Measurements from ENCODE around the gene MARK3.

MARK3 gene

DNA sequence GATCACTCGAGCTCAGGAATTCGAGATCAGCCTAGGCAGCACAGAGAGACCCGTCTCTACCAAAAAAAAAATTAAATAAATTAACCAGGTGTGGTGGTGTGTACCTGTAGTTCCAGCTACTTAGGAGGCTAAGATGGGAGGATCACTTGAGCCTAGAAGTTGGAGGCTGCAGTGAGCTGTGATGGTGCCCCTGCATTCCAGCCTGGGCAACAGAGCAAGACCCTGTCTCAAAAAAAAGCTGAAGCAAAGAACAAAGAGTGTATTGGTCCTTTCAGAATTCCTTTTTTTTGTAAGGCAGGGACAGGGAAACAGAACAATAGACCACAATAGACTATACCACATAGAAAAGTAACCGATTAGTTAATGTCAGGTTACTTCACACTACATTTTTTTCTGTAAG lies 47.4 kb downstream of the MARK3 start:
- DNase-seq (ENCODE audit: low read depth in 1 of 2, low spot score in 1 of 2), result no peak

DNA sequence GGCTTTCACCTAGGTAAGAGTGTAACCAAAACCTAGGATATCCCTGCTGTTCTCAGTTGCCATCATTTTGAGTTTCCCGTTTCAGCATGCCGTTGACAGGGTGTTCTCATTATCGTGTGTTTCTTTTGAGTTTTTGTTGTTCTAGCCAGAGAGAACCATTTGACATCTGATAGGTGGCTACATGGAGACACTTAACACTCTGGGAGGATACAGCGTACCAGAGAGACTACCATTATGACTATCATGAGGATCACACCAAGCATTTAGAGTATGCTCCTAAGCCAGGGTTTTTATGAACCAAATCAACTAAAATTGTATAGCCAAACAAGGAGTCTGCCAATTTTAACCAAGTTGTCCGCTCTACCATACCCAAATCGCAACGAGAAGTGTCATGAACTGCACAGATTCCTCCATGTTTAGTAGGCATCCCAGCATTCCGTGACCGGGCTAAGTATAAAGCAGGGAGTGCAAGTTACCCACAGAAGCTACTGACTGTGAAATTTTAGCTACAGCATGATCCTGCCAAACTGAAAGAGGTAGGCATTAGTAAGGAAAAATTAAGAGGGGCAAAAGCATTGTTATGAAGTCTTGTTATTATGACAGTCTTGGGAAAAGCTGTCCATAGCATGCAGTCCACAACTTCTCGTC lies 48.8 kb downstream of the MARK3 start:
- DNase-seq (ENCODE audit: low read depth in 1 of 2, low spot score in 1 of 2), result no peak

DNA sequence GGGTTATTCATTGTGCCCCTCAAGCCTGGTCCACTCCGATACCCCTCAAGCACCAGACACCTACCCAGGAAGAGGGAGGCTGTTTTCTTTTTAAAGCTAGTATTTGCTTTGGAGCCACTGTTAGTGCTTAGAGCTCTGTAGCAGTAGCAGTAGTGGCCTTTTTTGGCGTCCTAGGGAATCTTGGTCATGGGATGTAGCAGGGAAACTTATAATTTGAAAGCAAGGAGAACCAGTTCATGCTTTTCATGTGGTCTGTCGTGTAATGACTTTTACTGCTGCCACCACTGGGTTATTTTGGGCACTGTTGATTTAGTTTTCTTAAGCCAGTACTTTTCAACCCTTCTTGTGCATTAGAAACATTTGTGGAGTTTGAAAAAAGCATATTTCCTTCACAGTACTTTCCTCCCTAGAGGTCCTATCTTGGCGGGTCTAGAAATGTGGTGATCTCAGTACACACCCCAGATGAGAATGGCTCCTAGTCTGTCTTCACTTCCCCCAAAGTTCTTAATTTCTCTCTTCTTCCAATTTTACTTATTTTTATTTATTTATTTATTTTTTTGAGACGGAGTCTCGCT lies 49.7 kb downstream of the MARK3 start:
- DNase-seq (ENCODE audit: low read depth in 1 of 2, low spot score in 1 of 2), result no peak

DNA sequence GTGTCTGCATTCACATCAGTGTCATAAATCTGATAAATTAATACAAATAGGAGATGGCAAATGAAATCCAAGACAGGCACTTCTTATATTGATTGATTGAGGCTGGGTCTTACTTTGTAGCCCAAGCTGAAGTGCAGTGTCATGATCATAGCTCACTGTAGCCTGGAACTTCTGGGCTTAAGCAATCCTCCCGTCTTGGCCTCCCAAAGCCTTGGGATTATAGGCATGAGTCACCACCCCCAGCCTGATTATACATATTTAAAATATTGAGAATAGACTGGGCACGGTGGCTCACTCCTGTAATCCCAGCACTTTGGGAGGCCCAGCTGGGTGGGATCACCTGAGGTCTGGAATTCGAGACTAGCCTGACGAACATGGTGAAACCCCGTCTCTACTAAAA lies 51.3 kb downstream of the MARK3 start:
- no peak for DNase-seq (ENCODE audit: low read depth in 1 of 2, low spot score in 1 of 2)

DNA sequence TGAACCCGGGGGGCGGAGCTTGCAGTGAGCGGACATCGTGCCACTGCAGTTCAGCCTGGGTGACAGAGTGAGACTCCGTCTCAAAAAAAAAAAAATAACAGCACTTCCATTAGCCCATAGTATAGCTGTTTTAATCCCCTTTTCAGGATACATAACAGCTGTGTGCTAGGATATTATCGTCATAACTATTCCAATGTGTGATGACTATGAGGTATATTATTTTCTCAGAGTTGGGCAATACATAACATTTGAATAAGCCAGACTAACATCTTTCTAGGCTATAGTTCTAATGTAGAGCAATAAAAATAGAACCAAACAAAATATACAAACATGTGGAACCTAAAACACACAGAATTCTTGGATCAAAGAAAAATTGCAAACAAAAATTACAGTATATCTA lies 57.1 kb downstream of the MARK3 start:
- DNase-seq (ENCODE audit: low read depth in 1 of 2, low spot score in 1 of 2), result no peak

DNA sequence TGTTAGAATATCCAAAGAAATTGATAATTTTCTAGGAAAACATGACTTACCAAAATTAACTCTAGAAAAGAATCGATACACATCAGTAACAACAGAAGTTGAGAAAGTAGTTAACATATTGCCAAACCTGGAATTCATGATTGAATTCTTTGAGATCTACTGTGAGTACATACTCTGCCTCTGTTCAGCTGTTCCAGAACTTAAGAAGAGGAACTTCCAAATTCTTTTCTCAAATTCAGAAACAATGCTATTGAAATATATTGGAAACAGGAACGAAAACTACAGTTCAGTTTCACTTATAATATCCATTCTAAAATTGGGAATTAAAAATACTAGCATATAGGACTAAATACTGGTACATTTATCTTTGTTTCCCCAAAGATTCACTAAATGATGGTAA lies 57.9 kb downstream of the MARK3 start:
- DNase-seq (ENCODE audit: low read depth in 1 of 2, low spot score in 1 of 2), result no peak

DNA sequence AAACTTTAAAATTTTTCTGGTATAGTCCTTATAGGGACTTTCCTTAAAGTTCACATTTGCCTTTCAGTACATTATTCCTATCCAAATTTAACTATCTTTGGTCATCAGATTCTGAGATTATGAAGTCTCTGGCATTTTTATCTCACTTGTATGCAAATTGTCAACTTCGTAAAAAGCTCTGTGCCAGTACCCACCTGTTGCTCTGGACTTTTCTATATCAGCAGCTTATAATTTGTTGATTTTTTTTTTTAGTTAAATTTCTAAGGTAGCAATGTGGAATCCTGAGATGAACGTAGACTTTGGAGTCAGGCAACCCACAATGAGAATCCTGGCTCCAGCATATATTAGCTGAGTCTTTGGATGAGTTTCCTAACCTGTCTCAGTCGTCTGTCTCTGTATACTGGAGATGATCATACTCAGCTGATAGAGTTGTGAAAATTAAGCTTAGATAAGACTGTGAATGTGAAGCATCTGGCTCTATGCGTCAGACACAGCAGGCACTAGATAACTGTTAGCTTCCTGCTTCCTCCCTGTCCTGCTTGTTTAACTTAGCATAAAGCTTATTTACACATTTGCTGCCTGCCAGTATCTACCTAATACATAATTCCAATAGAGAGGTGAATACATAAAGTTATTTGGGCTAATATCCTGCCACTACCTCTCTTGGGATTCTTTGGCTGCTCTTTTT lies 59.8 kb downstream of the MARK3 start:
- DNase-seq (ENCODE audit: low read depth in 1 of 2, low spot score in 1 of 2), result no peak

DNA sequence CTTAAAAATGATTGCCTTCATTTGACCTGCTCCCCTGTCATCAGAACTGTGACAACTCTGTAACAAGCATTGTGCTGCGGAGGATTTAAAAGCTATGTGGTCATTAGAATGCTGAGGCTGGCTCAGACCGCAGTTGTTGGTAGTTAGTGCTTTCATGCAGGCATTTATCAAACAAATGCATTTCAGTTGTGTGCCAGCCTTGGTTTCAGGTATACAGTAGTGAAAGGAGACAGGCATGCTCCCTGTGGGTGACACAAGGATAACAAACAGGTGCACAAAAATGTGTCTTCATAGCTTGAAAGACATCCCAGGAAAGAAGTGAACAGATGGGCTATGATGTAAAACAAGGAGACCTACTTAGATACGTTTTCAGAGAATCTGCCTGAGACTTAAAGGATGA lies 60.6 kb downstream of the MARK3 start:
- no peak for DNase-seq (ENCODE audit: low read depth in 1 of 2, low spot score in 1 of 2)

DNA sequence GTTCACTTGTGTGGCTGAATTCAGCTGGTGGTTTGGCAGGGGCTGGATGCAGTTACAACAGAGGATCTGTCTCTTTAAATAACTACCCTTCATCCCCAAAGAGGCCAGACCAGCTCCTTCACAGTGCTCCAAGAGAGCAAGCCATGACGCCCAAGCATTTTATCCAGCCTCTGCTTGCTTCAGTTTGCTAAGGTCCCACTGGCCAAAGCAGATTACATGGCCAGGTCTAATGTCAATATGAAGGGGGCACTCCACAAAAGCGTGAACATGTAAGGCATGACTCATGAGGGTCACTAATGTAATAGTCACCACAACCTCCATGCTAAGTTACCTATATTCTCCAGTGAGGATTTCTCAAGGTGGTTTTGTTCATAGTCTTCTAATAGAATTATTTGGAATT lies 62.9 kb downstream of the MARK3 start:
- DNase-seq (ENCODE audit: low read depth in 1 of 2, low spot score in 1 of 2), result no peak

DNA sequence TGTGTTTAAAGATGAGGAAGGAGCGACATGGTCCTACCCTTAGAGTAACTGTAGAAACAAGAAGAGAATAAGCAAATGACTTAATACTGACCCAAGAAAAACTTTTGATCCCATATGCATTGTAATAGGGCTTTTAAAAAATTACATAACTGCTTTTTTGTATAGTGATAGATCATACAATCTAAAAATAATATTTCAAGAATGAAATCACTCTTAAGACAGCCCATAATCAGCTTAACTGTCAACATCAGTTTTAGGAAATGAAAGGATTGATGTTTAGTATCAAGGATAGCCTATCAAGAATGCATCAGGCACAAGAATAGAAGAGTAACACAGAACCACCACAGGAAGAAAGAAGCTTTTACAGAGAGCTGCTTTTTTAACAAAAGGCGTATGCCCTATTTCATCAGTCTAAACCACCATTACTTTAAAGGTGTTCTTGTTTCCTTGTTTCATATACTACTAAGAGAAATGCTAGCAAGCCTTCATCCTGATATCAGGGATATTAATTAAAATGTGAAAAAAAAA lies 64.5 kb downstream of the MARK3 start:
- no peak for DNase-seq (ENCODE audit: low read depth in 1 of 2, low spot score in 1 of 2)

DNA sequence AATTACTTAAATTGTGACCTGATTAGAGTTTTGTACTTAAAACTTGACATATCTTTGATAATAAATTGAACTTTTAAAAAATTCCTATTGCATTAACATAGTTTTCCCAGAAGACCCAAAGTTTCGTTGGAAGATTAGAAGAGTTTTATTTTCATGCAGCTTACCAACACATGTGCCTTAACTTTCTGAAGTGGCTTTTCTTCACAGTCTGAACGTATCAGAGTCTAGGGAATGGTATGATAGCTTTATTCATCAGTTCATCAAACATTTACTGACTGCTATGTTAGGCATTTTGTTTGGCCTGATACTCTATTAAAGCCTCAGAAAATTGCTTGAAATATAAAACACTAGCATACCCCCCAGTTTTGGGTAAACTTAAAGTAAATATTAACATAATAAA lies 65.2 kb downstream of the MARK3 start:
- DNase-seq (ENCODE audit: low read depth in 1 of 2, low spot score in 1 of 2), result no peak

DNA sequence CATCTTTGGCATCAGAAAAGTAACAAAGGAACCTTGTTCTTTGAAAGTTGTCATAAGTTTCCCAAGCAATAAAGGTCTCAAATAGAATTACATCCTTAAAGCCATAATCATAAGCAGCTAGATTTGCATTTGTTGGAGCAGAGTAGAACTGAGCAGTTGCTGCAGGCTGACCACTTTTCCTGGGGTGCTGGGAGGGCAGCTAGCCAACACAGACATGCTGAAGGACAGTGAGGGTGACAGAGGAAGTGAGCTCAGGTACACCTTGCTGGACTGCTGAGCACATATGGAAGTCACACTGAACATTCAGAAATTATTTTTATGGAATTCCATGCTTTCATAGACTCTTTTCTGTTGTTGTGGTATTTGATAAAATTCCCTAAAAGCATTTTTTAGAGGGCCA lies 66.2 kb downstream of the MARK3 start:
- no peak for DNase-seq (ENCODE audit: low read depth in 1 of 2, low spot score in 1 of 2)

DNA sequence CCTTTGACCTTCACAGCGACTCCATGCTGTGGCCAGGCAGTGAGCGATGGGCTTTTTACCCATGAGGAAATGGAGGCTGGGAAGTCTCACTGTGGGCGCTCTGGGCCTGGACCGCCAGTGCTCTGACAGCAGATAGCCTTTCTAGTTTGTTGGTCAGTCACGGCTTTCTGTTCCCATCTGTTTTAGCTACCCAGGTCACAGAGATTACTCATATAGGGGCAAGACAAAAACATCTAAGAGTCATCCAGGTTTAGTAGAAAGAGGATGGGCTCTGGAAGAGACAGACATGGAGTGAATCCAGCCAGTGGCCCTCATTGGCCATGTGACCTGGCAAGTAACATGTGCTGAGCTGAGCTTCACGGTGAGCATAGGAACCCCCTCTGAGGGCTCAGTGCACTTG lies 68.6 kb downstream of the MARK3 start:
- DNase-seq (ENCODE audit: low read depth in 1 of 2, low spot score in 1 of 2), result no peak

DNA sequence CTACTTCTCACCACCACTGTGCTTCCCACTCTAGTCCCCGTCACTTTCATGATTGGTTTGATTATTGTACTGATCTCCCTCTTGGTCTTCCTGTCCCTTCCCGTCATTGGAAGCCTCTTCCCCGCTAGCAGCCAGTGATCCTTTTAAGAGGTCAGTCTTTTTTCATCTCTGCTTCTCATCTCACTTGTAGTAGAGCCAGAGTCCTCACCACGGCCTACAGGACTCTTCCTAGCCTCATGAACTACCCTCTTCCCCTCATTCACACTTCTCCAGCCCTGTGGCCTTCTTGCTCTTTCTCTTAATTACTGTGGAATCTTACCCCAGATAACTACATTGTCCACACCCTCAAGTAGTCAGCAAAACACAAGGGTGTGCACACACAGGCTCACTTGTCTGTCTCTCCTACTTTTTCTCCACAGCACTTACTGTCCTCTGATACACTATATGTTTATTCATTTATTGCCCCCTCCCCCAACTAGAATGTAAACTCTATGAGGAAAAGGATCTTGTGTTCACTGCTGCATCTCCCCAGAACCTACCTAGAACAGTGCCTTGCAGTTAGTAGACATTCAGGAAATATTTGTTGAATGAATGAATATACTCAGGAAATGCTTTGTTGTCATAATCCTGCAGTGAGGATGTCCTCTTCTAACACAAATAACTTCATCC lies 71.1 kb downstream of the MARK3 start:
- no peak for DNase-seq (ENCODE audit: low read depth in 1 of 2, low spot score in 1 of 2)

DNA sequence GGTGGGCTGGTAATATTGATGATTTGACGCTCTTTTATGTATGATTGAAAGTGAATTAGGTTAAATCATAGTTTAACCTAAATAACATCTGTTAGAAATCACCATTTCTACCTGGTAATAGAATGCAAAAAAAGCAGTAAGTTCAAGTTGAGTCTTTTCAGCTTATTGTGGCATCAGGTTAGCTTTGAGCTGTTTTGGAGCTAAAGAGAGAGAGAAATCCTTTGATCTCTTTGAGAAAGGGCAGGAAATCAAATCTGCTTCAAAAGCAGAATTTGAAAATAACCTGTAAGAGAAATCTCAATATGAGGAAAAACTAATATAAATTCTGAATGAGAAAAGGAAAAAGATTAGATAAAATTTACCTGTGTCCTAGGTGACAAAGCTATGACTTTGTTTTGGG lies 75.2 kb downstream of the MARK3 start:
- DNase-seq (ENCODE audit: low read depth in 1 of 2, low spot score in 1 of 2), result no peak

DNA sequence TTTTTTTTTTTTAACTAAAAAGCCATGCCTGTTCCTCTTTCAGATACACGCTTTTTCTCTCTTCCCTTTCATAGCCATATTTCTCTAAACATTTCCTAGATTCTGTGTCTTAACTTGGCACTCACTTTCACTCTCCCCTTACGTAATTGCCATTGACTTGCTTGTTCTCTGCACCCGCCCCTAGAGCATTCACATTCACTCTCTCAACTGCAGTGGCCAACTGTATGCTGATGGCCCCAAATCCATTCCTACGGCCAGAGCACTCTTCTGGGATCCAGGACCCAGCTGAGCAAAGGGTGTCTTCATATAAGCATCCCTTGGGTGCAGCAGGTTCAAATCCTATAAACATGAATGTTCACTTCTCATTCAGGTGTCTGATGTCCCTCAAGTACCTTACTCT lies 77.9 kb downstream of the MARK3 start:
- DNase-seq (ENCODE audit: low read depth in 1 of 2, low spot score in 1 of 2), result no peak

DNA sequence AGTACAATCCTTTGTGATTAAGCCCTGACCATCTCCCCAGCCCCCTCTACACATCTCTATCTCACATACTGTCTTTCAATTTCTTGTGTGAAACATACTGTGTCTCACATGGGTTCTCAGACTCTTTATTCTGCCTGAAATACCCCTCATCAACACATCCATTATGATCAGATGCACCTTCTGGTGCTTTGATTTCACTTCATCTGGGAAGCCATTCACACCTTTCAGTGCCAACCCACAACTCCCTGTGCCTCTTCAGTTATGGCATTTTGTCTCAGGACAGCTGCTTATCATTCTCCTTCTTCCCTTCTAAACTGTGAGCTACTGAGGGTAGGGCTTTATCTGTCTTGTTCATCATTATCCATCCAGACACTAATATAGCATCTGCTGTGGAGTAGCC lies 78.6 kb downstream of the MARK3 start:
- no peak for DNase-seq (ENCODE audit: low read depth in 1 of 2, low spot score in 1 of 2)

DNA sequence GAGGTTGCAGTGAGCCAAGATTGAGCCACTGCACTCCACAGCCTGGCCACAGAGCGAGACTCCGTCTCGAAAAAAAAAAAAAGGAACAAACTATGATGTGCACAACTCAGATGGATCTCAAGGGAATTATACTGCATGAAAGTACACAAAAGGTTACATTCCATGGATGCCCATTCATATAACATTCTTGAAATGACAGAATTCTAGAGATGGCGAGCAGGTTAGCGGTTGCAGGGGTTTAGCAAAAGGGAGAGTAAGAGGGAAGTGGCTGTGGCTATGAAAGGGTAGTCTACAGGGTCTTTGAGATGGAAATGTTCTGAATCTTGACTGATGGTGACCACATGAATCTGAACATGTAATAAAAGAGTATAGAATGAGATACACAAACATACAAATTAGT lies 87.7 kb downstream of the MARK3 start:
- DNase-seq (ENCODE audit: low read depth in 1 of 2, low spot score in 1 of 2), result no peak

DNA sequence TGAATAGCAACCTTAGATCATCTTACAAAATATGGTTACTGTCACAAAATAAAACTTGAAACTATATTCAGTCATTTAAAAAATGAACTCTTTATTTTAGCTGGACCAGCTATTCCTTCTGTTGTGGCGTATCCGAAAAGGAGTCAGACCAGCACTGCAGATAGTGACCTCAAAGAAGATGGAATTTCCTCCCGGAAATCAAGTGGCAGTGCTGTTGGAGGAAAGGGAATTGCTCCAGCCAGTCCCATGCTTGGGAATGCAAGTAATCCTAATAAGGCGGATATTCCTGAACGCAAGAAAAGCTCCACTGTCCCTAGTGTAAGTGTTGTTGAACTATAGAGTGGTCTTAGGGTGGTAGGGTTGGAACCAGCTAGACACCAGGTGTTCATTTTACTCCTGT lies 89.7 kb downstream of the MARK3 start:
- no peak for DNase-seq (ENCODE audit: low read depth in 1 of 2, low spot score in 1 of 2)

DNA sequence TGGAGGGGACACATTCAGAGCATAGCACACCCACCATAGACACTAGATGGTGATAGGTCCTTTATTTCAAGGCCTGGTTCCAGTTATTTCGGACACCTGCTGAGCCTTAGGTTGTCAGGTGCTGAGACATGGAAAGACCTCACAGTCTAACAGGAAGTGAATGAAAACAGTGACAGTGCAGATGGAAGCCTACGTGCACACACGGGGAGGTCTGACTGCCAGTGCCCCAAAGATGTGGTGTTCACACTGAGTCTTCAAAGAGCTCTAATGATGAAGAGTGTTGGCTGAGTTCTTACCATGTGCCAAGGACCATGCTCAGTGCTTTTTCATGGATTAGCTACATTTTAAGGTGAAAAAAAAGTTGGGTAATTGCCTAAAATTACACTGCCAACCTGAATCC lies 90.8 kb downstream of the MARK3 start:
- DNase-seq (ENCODE audit: low read depth in 1 of 2, low spot score in 1 of 2), result no peak

DNA sequence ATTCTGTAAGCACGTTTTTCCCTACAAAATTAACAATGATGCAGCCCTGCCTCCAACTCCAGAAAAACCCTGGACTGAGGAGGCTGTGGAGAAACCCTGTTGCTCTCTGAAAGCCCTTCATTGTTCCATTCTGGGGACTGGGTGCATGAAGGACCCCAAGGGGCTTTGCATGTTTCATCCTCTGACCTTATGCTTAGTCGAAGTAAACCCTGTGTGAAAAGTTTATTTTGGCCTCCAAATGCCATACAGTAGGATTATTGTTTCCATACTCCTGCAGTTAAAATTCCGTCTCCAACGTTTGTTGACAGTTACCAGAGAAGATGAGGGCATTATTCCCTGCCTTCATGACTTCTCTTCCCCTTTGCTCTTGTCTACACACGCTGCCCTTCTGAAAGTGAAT lies 91.4 kb downstream of the MARK3 start:
- DNase-seq (ENCODE audit: low read depth in 1 of 2, low spot score in 1 of 2), result no peak

DNA sequence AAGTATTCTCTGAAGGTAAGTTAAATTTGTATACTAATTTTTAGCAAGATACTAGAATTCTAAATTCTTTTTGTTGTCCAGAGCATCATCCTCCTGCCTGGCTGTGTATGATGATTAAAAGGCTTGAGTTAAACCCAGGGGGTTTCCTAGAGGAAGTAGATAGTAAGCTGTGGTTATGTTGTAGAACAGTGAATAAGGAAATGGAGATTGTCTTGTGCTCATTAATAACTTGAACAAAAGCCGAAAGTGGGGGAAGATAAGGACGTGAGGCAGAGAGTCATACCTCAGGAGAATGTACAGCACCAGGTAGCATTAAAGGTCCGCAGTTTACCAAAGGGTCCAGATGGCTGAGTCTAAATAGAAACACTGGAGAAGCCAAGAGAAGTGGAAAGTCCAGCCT lies 95.4 kb downstream of the MARK3 start:
- DNase-seq (ENCODE audit: low read depth in 1 of 2, low spot score in 1 of 2), result no peak
